SK-N-MC (cell line): ENCODE measurements around the gene TEX52.

Source experiments
- EZH2 ChIP-seq: fragments of 200-600 bp; sonication (generic); IDR thresholded peaks from one replicate; pipeline ENCODE4 v1.6.1; 2017; ENCODE audit warnings: antibody characterized with exemption
- POLR2AphosphoS5 ChIP-seq: IDR thresholded peaks from 2 replicates; pipeline ENCODE4 v1.6.1; 2012; ENCODE audit warnings: mild to moderate bottlenecking, low read depth, low read length, borderline replicate concordance

DNA sequence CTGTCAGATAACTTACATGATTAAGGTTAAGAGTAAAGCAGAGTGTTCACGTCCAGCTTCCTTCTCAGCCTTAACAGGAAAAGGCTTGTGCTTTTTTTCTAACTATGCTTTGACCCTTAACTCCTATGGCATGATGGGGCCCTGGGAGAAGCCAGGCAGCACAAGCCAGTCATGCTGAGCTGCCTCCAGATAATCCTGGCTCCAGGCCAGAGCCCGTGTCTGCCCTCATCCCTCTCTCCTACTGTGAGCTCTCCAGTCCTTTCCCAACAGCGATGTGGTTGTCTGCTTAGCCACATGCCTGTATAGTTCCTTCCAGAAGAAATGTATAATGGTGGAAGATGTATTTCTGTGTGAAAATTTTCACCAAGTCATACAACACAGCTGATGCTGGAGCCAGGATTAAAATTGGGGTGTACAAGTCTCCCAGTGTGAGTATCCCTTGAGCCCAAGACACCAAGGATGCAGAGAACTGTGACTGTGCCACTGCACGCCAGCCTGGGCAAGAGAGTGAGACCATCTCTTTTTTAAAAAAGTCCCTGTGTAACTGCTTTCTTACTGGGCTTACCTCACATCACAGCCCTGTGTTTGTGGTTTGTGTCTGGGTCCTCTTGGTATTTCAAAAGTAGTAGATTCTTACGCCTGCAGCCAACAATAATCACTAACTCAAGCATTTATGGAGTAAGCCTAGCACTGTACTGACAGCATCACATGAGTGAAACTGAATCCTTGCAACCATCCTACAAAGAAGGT is 52.3 kb downstream of the TEX52 start:
- TF ChIP-seq POLR2AphosphoS5 (0 out of 2 replicates have a peak, but pooled peaks have one; percentile 15), EZH2 (no peak)
